ENCODE results near the gene ARHGDIB.

- TF ChIP-seq CTCF (IDR thresholded peaks at IDR 0.05): no peak
- TF ChIP-seq EZH2 (IDR thresholded peaks at IDR 0.05): no peak
- TF ChIP-seq EZH2phosphoT487 (IDR thresholded peaks at IDR 0.05): no peak
Observed at GRCh38 chr12:14903386-14904098, 57.9 kb downstream of the ARHGDIB start.

Measured in neural progenitor cell (in vitro differentiated cells).